ENCODE measurements around the gene CDH18.

CDH18 gene

DNA sequence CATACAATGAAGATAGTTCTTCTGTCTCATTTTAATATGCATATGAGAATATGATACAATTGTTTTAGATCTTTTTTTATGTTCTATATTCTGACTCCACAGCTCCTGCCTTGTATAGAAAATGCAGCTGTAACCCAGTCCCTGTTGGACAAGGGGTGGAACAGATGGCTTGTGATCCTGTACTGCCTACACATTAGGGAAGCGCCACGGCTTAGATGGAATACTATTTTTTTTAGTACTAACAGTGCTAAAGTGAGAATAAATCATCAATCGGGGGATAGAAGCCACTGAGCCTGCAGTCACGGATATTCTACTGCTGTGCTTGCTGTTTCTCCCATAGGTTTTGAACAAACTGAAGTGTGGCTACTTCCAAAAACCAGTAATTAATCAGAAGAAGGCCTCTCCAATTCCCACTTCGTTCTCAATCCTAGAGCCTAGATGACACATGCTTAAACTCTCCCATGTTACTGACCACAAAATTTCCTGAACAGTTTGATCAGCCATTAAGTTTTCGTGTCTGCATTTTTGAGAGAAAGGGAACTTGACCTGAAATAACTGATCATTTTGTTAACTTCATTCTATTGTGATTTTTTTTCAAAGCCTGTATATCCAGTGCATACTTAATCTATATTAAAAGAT is 150.3 kb downstream of the CDH18 start:
- TF ChIP-seq CSDC2 (CRISPR knock-in tag; IDR thresholded peaks at IDR 0.05) (no peak), ZFP30 (CRISPR knock-in tag; IDR thresholded peaks at IDR 0.05) (no peak), ZFP3 (CRISPR knock-in tag; IDR thresholded peaks at IDR 0.05) (no peak), ZC3H10 (CRISPR knock-in tag; IDR thresholded peaks at IDR 0.05) (no peak), TCF4 (CRISPR knock-in tag; IDR thresholded peaks at IDR 0.05; ENCODE audit: borderline replicate concordance) (no peak), ZNF8 (CRISPR knock-in tag; IDR thresholded peaks at IDR 0.05) (no peak), OSR1 (CRISPR knock-in tag; IDR thresholded peaks at IDR 0.05) (no peak), ESRRG (CRISPR knock-in tag; IDR thresholded peaks at IDR 0.05) (no peak), RARB (CRISPR knock-in tag; IDR thresholded peaks at IDR 0.05) (no peak), SNAI2 (CRISPR knock-in tag; IDR thresholded peaks at IDR 0.05) (no peak), ARNTL (CRISPR knock-in tag; IDR thresholded peaks at IDR 0.05; ENCODE audit: borderline replicate concordance, low read depth) (no peak)
- TF ChIP-seq, protein P1, sequence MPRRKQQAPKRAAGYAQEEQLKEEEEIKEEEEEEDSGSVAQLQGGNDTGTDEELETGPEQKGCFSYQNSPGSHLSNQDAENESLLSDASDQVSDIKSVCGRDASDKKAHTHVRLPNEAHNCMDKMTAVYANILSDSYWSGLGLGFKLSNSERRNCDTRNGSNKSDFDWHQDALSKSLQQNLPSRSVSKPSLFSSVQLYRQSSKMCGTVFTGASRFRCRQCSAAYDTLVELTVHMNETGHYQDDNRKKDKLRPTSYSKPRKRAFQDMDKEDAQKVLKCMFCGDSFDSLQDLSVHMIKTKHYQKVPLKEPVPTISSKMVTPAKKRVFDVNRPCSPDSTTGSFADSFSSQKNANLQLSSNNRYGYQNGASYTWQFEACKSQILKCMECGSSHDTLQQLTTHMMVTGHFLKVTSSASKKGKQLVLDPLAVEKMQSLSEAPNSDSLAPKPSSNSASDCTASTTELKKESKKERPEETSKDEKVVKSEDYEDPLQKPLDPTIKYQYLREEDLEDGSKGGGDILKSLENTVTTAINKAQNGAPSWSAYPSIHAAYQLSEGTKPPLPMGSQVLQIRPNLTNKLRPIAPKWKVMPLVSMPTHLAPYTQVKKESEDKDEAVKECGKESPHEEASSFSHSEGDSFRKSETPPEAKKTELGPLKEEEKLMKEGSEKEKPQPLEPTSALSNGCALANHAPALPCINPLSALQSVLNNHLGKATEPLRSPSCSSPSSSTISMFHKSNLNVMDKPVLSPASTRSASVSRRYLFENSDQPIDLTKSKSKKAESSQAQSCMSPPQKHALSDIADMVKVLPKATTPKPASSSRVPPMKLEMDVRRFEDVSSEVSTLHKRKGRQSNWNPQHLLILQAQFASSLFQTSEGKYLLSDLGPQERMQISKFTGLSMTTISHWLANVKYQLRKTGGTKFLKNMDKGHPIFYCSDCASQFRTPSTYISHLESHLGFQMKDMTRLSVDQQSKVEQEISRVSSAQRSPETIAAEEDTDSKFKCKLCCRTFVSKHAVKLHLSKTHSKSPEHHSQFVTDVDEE (CRISPR knock-in tag; IDR thresholded peaks at IDR 0.05): no peak
- TF ChIP-seq, protein P2, sequence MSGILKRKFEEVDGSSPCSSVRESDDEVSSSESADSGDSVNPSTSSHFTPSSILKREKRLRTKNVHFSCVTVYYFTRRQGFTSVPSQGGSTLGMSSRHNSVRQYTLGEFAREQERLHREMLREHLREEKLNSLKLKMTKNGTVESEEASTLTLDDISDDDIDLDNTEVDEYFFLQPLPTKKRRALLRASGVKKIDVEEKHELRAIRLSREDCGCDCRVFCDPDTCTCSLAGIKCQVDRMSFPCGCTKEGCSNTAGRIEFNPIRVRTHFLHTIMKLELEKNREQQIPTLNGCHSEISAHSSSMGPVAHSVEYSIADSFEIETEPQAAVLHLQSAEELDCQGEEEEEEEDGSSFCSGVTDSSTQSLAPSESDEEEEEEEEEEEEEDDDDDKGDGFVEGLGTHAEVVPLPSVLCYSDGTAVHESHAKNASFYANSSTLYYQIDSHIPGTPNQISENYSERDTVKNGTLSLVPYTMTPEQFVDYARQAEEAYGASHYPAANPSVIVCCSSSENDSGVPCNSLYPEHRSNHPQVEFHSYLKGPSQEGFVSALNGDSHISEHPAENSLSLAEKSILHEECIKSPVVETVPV (CRISPR knock-in tag; IDR thresholded peaks at IDR 0.05): no peak
- TF ChIP-seq, protein P3, sequence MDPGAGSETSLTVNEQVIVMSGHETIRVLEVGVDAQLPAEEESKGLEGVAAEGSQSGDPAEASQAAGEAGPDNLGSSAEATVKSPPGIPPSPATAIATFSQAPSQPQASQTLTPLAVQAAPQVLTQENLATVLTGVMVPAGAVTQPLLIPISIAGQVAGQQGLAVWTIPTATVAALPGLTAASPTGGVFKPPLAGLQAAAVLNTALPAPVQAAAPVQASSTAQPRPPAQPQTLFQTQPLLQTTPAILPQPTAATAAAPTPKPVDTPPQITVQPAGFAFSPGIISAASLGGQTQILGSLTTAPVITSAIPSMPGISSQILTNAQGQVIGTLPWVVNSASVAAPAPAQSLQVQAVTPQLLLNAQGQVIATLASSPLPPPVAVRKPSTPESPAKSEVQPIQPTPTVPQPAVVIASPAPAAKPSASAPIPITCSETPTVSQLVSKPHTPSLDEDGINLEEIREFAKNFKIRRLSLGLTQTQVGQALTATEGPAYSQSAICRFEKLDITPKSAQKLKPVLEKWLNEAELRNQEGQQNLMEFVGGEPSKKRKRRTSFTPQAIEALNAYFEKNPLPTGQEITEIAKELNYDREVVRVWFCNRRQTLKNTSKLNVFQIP (CRISPR knock-in tag; IDR thresholded peaks at IDR 0.05; ENCODE audit: borderline replicate concordance, low read depth): no peak
- ATAC-seq: no peak

DNA sequence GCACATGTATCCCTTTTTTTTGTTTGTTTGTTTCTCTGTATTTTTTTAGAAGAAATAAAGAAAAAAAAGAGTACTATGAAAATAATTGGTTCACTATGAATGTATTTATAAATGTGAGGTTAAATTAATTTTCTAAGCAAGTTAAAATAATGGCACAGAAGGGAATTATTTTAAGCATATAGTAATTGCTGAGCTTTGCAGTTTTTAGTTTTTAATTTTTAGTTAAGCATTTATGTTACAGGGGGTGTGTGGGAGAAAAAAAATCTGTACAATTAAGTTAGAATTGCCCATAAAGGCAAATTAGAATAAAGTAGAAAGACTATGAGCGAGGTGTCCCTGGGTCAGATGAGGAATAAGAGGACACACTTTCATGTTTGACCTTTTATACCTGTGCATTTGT is 152.6 kb downstream of the CDH18 start:
- TF ChIP-seq, protein P1 (CRISPR knock-in tag; IDR thresholded peaks at IDR 0.05): no peak
- TF ChIP-seq, protein P3 (CRISPR knock-in tag; IDR thresholded peaks at IDR 0.05; ENCODE audit: borderline replicate concordance, low read depth): no peak
- TF ChIP-seq ZC3H10 (CRISPR knock-in tag; IDR thresholded peaks at IDR 0.05): no peak
- no peak for TF ChIP-seq ESRRG (CRISPR knock-in tag; IDR thresholded peaks at IDR 0.05)
- TF ChIP-seq, protein P4, sequence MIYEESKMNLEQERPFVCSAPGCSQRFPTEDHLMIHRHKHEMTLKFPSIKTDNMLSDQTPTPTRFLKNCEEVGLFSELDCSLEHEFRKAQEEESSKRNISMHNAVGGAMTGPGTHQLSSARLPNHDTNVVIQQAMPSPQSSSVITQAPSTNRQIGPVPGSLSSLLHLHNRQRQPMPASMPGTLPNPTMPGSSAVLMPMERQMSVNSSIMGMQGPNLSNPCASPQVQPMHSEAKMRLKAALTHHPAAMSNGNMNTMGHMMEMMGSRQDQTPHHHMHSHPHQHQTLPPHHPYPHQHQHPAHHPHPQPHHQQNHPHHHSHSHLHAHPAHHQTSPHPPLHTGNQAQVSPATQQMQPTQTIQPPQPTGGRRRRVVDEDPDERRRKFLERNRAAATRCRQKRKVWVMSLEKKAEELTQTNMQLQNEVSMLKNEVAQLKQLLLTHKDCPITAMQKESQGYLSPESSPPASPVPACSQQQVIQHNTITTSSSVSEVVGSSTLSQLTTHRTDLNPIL (CRISPR knock-in tag; IDR thresholded peaks at IDR 0.05; ENCODE audit: low read depth): no peak
- TF ChIP-seq, protein P2 (CRISPR knock-in tag; IDR thresholded peaks at IDR 0.05): no peak
- TF ChIP-seq BACH2 (CRISPR knock-in tag; IDR thresholded peaks at IDR 0.05; ENCODE audit: borderline replicate concordance): no peak
- no peak for TF ChIP-seq ARNTL (CRISPR knock-in tag; IDR thresholded peaks at IDR 0.05; ENCODE audit: borderline replicate concordance, low read depth)
- TF ChIP-seq TOX (CRISPR knock-in tag; IDR thresholded peaks at IDR 0.05; ENCODE audit: borderline replicate concordance): no peak
- no peak for TF ChIP-seq TCF4 (CRISPR knock-in tag; IDR thresholded peaks at IDR 0.05; ENCODE audit: borderline replicate concordance)
- no peak for TF ChIP-seq SNAI2 (CRISPR knock-in tag; IDR thresholded peaks at IDR 0.05)
- TF ChIP-seq ZNF70 (CRISPR knock-in tag; IDR thresholded peaks at IDR 0.05): no peak
- TF ChIP-seq, protein P5, sequence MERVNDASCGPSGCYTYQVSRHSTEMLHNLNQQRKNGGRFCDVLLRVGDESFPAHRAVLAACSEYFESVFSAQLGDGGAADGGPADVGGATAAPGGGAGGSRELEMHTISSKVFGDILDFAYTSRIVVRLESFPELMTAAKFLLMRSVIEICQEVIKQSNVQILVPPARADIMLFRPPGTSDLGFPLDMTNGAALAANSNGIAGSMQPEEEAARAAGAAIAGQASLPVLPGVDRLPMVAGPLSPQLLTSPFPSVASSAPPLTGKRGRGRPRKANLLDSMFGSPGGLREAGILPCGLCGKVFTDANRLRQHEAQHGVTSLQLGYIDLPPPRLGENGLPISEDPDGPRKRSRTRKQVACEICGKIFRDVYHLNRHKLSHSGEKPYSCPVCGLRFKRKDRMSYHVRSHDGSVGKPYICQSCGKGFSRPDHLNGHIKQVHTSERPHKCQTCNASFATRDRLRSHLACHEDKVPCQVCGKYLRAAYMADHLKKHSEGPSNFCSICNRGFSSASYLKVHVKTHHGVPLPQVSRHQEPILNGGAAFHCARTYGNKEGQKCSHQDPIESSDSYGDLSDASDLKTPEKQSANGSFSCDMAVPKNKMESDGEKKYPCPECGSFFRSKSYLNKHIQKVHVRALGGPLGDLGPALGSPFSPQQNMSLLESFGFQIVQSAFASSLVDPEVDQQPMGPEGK (CRISPR knock-in tag; IDR thresholded peaks at IDR 0.05; ENCODE audit: borderline replicate concordance): no peak
- TF ChIP-seq ZFP30 (CRISPR knock-in tag; IDR thresholded peaks at IDR 0.05): no peak
- TF ChIP-seq ZFP3 (CRISPR knock-in tag; IDR thresholded peaks at IDR 0.05): no peak
- no peak for TF ChIP-seq ZNF8 (CRISPR knock-in tag; IDR thresholded peaks at IDR 0.05)
- no peak for ATAC-seq

Measured in SK-N-SH treated with all-trans-retinoic acid at 6 μM for 48 hours (cell line).